Activated naive CD4-positive, alpha-beta T cell treated with anti-CD3 and anti-CD28 coated beads, Interleukin-2, amount 10 ng/mL, durations not matched to agents 5 hours and 36 hours (primary cell): ENCODE measurements around the gene ANKRD29. TPM values are rescaled to one million over a fixed set of nuclear protein-coding genes. Genes with fewer than 3 reads are reported as not detected.

Source experiments
- total RNA-seq, 2 experiments: library from RNA; stranded (reverse); gene quantifications; one replicate each; pipeline ENCODE4 v1.2.3, GENCODE V29; 2021

Gene ANKRD29, protein sequence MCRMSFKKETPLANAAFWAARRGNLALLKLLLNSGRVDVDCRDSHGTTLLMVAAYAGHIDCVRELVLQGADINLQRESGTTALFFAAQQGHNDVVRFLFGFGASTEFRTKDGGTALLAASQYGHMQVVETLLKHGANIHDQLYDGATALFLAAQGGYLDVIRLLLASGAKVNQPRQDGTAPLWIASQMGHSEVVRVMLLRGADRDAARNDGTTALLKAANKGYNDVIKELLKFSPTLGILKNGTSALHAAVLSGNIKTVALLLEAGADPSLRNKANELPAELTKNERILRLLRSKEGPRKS
- not detected for total RNA-seq

GRCh38 chr18:23662309-23663263 lies at the start of gene ANKRD29:
Gene ANKRD29, minus strand, starts transcription at chr18:23662911. Its CDS starts 181 bp downstream, at chr18:23662730.

DNA sequence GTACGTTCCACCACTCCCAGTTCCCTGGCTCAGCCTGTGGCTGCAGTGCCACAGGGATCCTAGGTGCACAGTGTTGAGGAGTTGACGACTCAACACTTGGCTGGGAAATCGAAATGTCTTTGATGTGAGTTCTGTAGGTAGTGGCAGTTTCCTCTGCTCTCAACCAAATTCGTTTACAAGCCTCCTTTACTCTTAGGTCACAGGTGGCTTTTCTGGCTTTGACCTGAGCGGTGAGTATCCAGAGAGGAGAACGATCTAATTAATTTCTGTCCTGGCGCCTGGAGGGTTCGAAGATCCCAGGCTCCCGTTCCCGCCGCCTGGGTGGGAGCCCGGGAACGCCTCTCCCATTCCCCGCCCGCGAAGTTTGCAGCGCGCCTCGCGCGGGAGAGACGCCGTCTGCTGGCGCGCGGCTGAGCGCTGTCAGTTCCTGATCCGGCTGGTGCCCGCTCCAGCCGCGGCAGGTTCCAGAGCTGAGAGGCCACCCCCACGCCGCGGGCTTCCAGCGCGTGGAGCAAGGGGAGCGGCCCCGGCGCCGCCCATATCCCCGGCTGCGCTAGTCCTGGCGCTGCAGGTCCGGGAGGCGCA lies 26.4 kb upstream of the ANKRD29 start, which contains the start of gene LAMA3:
LAMA3 (plus strand) TSS at position 423 of the 585 bp plus-strand sequence. CDS start 231 bp downstream, outside the sequence.

GRCh38 chr18:23586249-23587196 lies 76.2 kb downstream of the ANKRD29 start, which contains the start of gene NPC1:
Gene NPC1, minus strand, starts transcription at chr18:23586506. Its CDS starts 163 bp downstream, at chr18:23586343.

Other genes starting within 250 kb of the ANKRD29 start
- 10 to 100 TPM; 60.0 to 66.9 TPM for gene RIOK3, start 209.6 kb downstream of the ANKRD29 start, total RNA-seq
- gene RMC1, start 159.4 kb downstream of the ANKRD29 start, total RNA-seq = 10 to 100 TPM; 55.2 to 59.3 TPM
- gene NPC1, start 76.4 kb downstream of the ANKRD29 start, total RNA-seq = 10 to 100 TPM; 36.3 to 38.7 TPM
- gene LAMA3, start 26.5 kb upstream of the ANKRD29 start, total RNA-seq = 1 to 10 TPM in 1 of 2 experiments, under 1 TPM in 1; 0.86 to 1.2 TPM